HepG2 (cell line): ENCODE measurements around the gene NAA38. TPM values are rescaled to one million over a fixed set of nuclear protein-coding genes. Genes with fewer than 3 reads are reported as not detected.

Source experiments
- BCL6 ChIP-seq: IDR thresholded peaks from 2 replicates; pipeline ENCODE4 v1.6.1; 2016; ENCODE audit warnings: missing genetic modification reagents, missing compliant biosample characterization
- HNRNPH1 ChIP-seq: fragments of 200-400 bp; formaldehyde crosslinking; optimal IDR thresholded peaks from 2 replicates; pipeline ENCODE3; 2017; ENCODE audit warnings: mild to moderate bottlenecking, low read depth, low read length
- JUNB ChIP-seq: sonication (generic); formaldehyde crosslinking; IDR thresholded peaks from 2 replicates; pipeline ENCODE4 v1.8.0; 2022; ENCODE audit warnings: missing genetic modification reagents, mild to moderate bottlenecking, borderline replicate concordance
- MTA3 ChIP-seq: sonication (generic); formaldehyde crosslinking; IDR thresholded peaks from 2 replicates; pipeline ENCODE4 v1.4.0; 2020; ENCODE audit warnings: missing genetic modification reagents
- NFYC ChIP-seq: IDR thresholded peaks from 2 replicates; pipeline ENCODE4 v1.6.1; 2016; ENCODE audit warnings: missing genetic modification reagents, missing compliant biosample characterization
- PAF1 ChIP-seq: IDR thresholded peaks from 2 replicates; pipeline ENCODE4 v1.6.1; 2016; ENCODE audit warnings: missing genetic modification reagents, missing compliant biosample characterization
- PCBP2 ChIP-seq: fragments of 200-400 bp; formaldehyde crosslinking; optimal IDR thresholded peaks from 2 replicates; pipeline ENCODE3; 2018; ENCODE audit warnings: low read length, low read depth; ENCODE audit not compliant: poor library complexity, severe bottlenecking
- PHF21A ChIP-seq: sonication (generic); formaldehyde crosslinking; IDR thresholded peaks from 2 replicates; pipeline ENCODE4 v1.5.0; 2020; ENCODE audit warnings: mild to moderate bottlenecking, missing genetic modification reagents
- POLR2G ChIP-seq: fragments of 200-400 bp; formaldehyde crosslinking; IDR thresholded peaks from 2 replicates; pipeline ENCODE4 v1.6.1; 2018; ENCODE audit warnings: mild to moderate bottlenecking, low read depth, low read length, moderate library complexity
- ZBTB1 ChIP-seq: sonication (generic); formaldehyde crosslinking; IDR thresholded peaks from 2 replicates; pipeline ENCODE4 v1.4.0; 2020; ENCODE audit warnings: missing genetic modification reagents, borderline replicate concordance
- ZEB1 ChIP-seq: IDR thresholded peaks from 2 replicates; pipeline ENCODE4 v1.6.1; 2012; ENCODE audit warnings: mild to moderate bottlenecking, low read depth, inconsistent platforms; ENCODE audit not compliant: insufficient replicate concordance
- ZFP90 ChIP-seq: sonication (generic); formaldehyde crosslinking; IDR thresholded peaks from 2 replicates; pipeline ENCODE4 v1.8.0; 2022; ENCODE audit warnings: missing genetic modification reagents, mild to moderate bottlenecking, inconsistent platforms, borderline replicate concordance
- ZZZ3 ChIP-seq: sonication (generic); formaldehyde crosslinking; IDR thresholded peaks from 2 replicates; pipeline ENCODE4 v1.4.0; 2020; ENCODE audit warnings: missing genetic modification reagents, mild to moderate bottlenecking, borderline replicate concordance
- polyA plus RNA-seq, 8 experiments: library from polyadenylated mRNA; depleted of rRNA in 3 of 8; stranded (reverse) in 7 of 8; unstranded in 1 of 8; fragments of >200 nt; fragmentation: Illumina TruSeq in 4 of 8; extraction: Trizol in 4 of 8; gene quantifications; 2 replicates each; pipeline versions ENCODE4 v1.2.1 to v1.2.3, GENCODE V29; 2011 to 2016; ENCODE audit warnings: low read depth in 4 of 8, missing spikeins in 1 of 8, mixed read lengths in 1 of 8; ENCODE audit not compliant: insufficient read depth in 1 of 8
- total RNA-seq, 5 experiments: library from RNA; depleted of rRNA; stranded (reverse); fragments of >200 nt; fragmentation: Illumina TruSeq; extraction: Trizol; gene quantifications; 2 replicates each; pipeline ENCODE4 v1.2.3, GENCODE V29; 2016; ENCODE audit warnings: low read depth in 1 of 5
- TF ChIP-seq, protein P1 (sequence below): sonication (generic); formaldehyde crosslinking; IDR thresholded peaks from 2 replicates; pipeline ENCODE4 v1.4.0; 2020; ENCODE audit warnings: low read depth, mild to moderate bottlenecking, missing genetic modification reagents
- TF ChIP-seq, protein P2 (sequence below): sonication (generic); formaldehyde crosslinking; IDR thresholded peaks from 2 replicates; pipeline ENCODE4 v1.9.0; 2022; ENCODE audit warnings: missing genetic modification reagents, mild to moderate bottlenecking, borderline replicate concordance
- TF ChIP-seq, protein P3 (sequence below): sonication (generic); formaldehyde crosslinking; IDR thresholded peaks from 2 replicates; pipeline ENCODE4 v1.4.0; 2020; ENCODE audit warnings: mild to moderate bottlenecking, missing genetic modification reagents
- TF ChIP-seq, protein P4 (sequence below): sonication (generic); formaldehyde crosslinking; IDR thresholded peaks from 2 replicates; pipeline ENCODE4 v1.8.0; 2022; ENCODE audit warnings: mild to moderate bottlenecking, missing genetic modification reagents, borderline replicate concordance
- TF ChIP-seq, protein P5 (sequence below): IDR thresholded peaks from 2 replicates; pipeline ENCODE4 v1.6.1; 2016; ENCODE audit warnings: low read depth, borderline replicate concordance
- TF ChIP-seq, protein P6 (sequence below): IDR thresholded peaks from 2 replicates; pipeline ENCODE4 v1.6.1; 2016
- TF ChIP-seq, protein P7 (sequence below): IDR thresholded peaks from 2 replicates; pipeline ENCODE4 v1.6.1; 2012; ENCODE audit warnings: low read depth, low read length, improper control_type of control experiment

Gene NAA38
- total and polyA plus RNA-seq, 2 of the 13 experiments (the other 11 are each of a cell fraction or from before 2014, with no cell fraction given) = 46.9 to 91.6 TPM

DNA sequence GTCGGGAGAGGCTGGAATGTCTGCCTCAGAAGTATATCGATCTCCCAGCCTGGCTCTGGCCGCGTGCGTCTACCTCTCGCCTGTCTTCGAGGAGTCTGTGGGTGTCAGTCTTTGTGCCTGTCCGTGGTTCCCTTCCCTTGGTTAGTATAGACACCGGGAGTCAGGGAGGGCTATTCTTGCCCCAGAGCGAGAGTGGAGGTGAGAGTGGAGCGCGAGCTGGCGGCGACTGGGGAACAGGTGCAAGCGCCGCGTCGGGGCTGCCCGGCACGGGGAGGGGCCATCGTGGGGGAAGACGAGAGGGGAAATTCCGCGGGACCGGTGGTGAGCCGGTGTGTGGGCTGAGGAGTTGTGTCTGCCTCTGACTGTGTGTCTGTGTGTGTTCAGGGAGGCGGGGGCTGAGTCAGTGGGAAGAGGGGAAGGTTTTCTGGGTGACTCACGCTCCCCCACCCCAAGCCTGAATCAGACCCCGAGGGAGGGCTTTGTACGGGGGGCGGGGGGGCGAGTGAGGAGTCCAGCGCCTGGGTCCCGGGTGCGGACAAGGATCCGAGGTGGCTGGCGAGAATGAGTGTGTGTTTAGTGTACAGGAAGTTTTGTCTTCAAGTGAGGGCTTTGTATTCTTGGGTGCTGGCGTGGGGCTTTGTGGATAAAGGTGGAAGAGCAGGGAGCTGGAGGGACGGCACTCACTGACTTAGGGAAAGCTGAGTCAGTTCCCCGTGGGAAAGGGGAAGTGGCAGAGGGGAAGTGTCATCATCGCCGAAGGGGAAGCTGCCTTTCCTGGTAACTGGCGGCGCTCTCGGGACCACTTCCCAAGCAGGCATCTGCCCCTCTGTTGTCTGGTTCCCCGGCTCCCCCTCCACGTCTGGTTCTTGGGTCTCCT is 14.7 kb downstream of the NAA38 start (continued):
- TF ChIP-seq, protein P1, sequence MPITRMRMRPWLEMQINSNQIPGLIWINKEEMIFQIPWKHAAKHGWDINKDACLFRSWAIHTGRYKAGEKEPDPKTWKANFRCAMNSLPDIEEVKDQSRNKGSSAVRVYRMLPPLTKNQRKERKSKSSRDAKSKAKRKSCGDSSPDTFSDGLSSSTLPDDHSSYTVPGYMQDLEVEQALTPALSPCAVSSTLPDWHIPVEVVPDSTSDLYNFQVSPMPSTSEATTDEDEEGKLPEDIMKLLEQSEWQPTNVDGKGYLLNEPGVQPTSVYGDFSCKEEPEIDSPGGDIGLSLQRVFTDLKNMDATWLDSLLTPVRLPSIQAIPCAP = no peak
- TF ChIP-seq JUNB (CRISPR knock-in tag) (0 out of 2 replicates have a peak, but pooled peaks have one; percentile 61), ZFP90 (CRISPR knock-in tag) (no peak), PHF21A (no peak; the same call in 1 of the 2 replicates), ZZZ3 (CRISPR knock-in tag) (no peak), PCBP2 (peak; percentile 14), ZBTB1 (CRISPR knock-in tag) (no peak), HNRNPH1 (no peak), ZEB1 (no peak), NFYC (CRISPR knock-in tag) (no peak), MTA3 (CRISPR knock-in tag) (no peak), POLR2G (peak; percentile 44), BCL6 (CRISPR knock-in tag) (0 out of 2 replicates have a peak, but pooled peaks have one; percentile 1), PAF1 (CRISPR knock-in tag) (0 out of 2 replicates have a peak, but pooled peaks have one; percentile 35)
- TF ChIP-seq, protein P2, sequence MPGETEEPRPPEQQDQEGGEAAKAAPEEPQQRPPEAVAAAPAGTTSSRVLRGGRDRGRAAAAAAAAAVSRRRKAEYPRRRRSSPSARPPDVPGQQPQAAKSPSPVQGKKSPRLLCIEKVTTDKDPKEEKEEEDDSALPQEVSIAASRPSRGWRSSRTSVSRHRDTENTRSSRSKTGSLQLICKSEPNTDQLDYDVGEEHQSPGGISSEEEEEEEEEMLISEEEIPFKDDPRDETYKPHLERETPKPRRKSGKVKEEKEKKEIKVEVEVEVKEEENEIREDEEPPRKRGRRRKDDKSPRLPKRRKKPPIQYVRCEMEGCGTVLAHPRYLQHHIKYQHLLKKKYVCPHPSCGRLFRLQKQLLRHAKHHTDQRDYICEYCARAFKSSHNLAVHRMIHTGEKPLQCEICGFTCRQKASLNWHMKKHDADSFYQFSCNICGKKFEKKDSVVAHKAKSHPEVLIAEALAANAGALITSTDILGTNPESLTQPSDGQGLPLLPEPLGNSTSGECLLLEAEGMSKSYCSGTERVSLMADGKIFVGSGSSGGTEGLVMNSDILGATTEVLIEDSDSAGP (CRISPR knock-in tag) = peak; percentile 85; the same call in 1 of the 2 replicates
- TF ChIP-seq, protein P3, sequence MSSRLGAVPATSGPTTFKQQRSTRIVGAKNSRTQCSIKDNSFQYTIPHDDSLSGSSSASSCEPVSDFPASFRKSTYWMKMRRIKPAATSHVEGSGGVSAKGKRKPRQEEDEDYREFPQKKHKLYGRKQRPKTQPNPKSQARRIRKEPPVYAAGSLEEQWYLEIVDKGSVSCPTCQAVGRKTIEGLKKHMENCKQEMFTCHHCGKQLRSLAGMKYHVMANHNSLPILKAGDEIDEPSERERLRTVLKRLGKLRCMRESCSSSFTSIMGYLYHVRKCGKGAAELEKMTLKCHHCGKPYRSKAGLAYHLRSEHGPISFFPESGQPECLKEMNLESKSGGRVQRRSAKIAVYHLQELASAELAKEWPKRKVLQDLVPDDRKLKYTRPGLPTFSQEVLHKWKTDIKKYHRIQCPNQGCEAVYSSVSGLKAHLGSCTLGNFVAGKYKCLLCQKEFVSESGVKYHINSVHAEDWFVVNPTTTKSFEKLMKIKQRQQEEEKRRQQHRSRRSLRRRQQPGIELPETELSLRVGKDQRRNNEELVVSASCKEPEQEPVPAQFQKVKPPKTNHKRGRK = no peak
- TF ChIP-seq, protein P4, sequence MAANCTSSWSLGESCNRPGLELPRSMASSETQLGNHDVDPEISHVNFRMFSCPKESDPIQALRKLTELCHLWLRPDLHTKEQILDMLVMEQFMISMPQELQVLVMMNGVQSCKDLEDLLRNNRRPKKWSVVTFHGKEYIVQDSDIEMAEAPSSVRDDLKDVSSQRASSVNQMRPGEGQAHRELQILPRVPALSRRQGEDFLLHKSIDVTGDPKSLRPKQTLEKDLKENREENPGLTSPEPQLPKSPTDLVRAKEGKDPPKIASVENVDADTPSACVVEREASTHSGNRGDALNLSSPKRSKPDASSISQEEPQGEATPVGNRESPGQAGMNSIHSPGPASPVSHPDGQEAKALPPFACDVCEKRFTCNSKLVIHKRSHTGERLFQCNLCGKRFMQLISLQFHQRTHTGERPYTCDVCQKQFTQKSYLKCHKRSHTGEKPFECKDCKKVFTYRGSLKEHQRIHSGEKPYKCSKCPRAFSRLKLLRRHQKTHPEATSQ (CRISPR knock-in tag) = no peak
- TF ChIP-seq, protein P5, sequence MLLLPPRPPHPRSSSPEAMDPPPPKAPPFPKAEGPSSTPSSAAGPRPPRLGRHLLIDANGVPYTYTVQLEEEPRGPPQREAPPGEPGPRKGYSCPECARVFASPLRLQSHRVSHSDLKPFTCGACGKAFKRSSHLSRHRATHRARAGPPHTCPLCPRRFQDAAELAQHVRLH = 0 out of 2 replicates have a peak, but pooled peaks have one; percentile 42
- TF ChIP-seq, protein P6, sequence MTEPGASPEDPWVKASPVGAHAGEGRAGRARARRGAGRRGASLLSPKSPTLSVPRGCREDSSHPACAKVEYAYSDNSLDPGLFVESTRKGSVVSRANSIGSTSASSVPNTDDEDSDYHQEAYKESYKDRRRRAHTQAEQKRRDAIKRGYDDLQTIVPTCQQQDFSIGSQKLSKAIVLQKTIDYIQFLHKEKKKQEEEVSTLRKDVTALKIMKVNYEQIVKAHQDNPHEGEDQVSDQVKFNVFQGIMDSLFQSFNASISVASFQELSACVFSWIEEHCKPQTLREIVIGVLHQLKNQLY = no peak
- TF ChIP-seq, protein P7, sequence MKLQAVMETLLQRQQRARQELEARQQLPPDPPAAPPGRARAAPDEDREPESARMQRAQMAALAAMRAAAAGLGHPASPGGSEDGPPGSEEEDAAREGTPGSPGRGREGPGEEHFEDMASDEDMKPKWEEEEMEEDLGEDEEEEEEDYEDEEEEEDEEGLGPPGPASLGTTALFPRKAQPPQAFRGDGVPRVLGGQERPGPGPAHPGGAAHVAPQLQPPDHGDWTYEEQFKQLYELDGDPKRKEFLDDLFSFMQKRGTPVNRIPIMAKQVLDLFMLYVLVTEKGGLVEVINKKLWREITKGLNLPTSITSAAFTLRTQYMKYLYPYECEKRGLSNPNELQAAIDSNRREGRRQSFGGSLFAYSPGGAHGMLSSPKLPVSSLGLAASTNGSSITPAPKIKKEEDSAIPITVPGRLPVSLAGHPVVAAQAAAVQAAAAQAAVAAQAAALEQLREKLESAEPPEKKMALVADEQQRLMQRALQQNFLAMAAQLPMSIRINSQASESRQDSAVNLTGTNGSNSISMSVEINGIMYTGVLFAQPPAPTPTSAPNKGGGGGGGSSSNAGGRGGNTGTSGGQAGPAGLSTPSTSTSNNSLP = no peak
